DND-41 (cell line): ENCODE measurements around the gene NCF2.

Experiments used
- ATAC-seq: fragments of 200-7000 bp; cut with Tn5 transposase; 3 replicates; pipeline ENCODE4 v1.9.1; 2021; ENCODE audit warnings: low read depth; ENCODE audit not compliant: insufficient read depth
- DNase-seq: peaks from one replicate; pipeline ENCODE4 v3.0.0-alpha.2; 2020
- H2AFZ ChIP-seq: 2 replicates; pipeline ENCODE4 v1.6.0; 2012; ENCODE audit warnings: low read depth, low read length
- H3K27ac ChIP-seq: 2 replicates; pipeline ENCODE4 v1.5.1; 2012; ENCODE audit warnings: low read length, inconsistent platforms
- H3K27me3 ChIP-seq: fragments of 200-600 bp; sonication (generic); 2 replicates; pipeline ENCODE4 v1.6.0; 2012; ENCODE audit warnings: low read length, mild to moderate bottlenecking, inconsistent platforms; ENCODE audit not compliant: insufficient read depth, poor library complexity
- H3K36me3 ChIP-seq: 2 replicates; pipeline ENCODE4 v1.5.1; 2012; ENCODE audit warnings: low read length, inconsistent platforms; ENCODE audit not compliant: insufficient read depth
- H3K4me1 ChIP-seq: 2 replicates; pipeline ENCODE4 v1.5.1; 2012; ENCODE audit warnings: mild to moderate bottlenecking, low read length; ENCODE audit not compliant: insufficient read depth
- H3K4me2 ChIP-seq: 2 replicates; pipeline ENCODE4 v1.6.0; 2012; ENCODE audit warnings: mild to moderate bottlenecking, moderate library complexity, low read length, inconsistent platforms; ENCODE audit not compliant: insufficient read depth
- H3K4me3 ChIP-seq, 2 experiments: fragments of 200-600 bp in 1 of 2; shearing (Covaris generic) in 1 of 2; 2 replicates each; pipeline ENCODE4 v1.5.1; 2012 to 2016; ENCODE audit warnings: inconsistent platforms in 2 of 2, low read length in 2 of 2, mild to moderate bottlenecking in 2 of 2, low read depth in 1 of 2, moderate library complexity in 1 of 2
- H3K79me2 ChIP-seq: 2 replicates; pipeline ENCODE4 v1.6.0; 2012; ENCODE audit warnings: low read length, inconsistent platforms; ENCODE audit not compliant: insufficient read depth
- H3K9ac ChIP-seq: 2 replicates; pipeline ENCODE4 v1.6.0; 2012; ENCODE audit warnings: low read depth, mild to moderate bottlenecking, inconsistent platforms, low read length, moderate library complexity
- H3K9me3 ChIP-seq: 2 replicates; pipeline ENCODE4 v1.5.1; 2012; ENCODE audit warnings: low read length, moderate library complexity, mild to moderate bottlenecking, inconsistent platforms; ENCODE audit not compliant: insufficient read depth, severe bottlenecking
- H4K20me1 ChIP-seq: 2 replicates; pipeline ENCODE4 v1.6.0; 2012; ENCODE audit warnings: low read length; ENCODE audit not compliant: insufficient read depth
- EZH2 ChIP-seq: IDR thresholded peaks from 3 replicates; pipeline ENCODE4 v1.6.1; 2012; ENCODE audit warnings: borderline replicate concordance, low read depth, mild to moderate bottlenecking, moderate library complexity, low read length, inconsistent platforms; ENCODE audit not compliant: severe bottlenecking
- TF ChIP-seq, protein P1 (sequence below): IDR thresholded peaks from 2 replicates; pipeline ENCODE4 v1.5.1; 2012; ENCODE audit warnings: borderline replicate concordance, low read length, moderate library complexity, mild to moderate bottlenecking; ENCODE audit not compliant: poor library complexity, severe bottlenecking; ENCODE audit errors: extremely low read depth

The NCF2 gene

DNA sequence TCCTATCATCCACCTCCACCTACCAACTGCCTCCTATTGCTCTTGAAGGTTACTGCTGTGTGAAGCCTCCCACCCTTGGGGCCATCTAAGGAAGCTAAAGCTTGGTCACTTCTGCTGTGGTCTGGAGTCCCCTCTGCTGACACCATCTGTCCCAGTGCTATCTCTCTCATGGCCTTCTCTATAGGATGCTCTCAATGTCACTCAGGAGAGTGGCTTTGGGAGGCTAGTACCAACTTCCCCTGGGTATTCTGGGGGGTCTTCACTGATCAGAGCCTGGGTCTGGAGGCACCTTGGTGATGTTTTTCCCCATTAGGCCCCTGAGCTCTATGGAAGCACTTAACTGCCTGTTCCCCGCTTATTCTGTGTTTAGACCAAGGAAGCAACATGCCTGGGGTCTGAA, 12.3 kb upstream of the NCF2 start:
- Histone ChIP-seq H3K4me2 (no peak overlapping the region), H3K9ac (no peak overlapping the region), H3K79me2 (no peaks in the 10 kb centered on the region), H3K9me3 (no peaks in the 10 kb centered on the region), H3K36me3 (no peaks in the 10 kb centered on the region), H3K4me3 (no peak overlapping the region), H3K27ac (no peak overlapping the region), H4K20me1 (no peaks in the 10 kb centered on the region), H3K27me3 (peaks cover 7% of the 10 kb centered on the region), H2AFZ (no peak overlapping the region), H3K4me1 (no peaks in the 10 kb centered on the region)
- ATAC-seq (no peak), DNase-seq (no peak)
- TF ChIP-seq EZH2, result no peak
- TF ChIP-seq, protein P1, sequence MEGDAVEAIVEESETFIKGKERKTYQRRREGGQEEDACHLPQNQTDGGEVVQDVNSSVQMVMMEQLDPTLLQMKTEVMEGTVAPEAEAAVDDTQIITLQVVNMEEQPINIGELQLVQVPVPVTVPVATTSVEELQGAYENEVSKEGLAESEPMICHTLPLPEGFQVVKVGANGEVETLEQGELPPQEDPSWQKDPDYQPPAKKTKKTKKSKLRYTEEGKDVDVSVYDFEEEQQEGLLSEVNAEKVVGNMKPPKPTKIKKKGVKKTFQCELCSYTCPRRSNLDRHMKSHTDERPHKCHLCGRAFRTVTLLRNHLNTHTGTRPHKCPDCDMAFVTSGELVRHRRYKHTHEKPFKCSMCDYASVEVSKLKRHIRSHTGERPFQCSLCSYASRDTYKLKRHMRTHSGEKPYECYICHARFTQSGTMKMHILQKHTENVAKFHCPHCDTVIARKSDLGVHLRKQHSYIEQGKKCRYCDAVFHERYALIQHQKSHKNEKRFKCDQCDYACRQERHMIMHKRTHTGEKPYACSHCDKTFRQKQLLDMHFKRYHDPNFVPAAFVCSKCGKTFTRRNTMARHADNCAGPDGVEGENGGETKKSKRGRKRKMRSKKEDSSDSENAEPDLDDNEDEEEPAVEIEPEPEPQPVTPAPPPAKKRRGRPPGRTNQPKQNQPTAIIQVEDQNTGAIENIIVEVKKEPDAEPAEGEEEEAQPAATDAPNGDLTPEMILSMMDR, result no peak

DNA sequence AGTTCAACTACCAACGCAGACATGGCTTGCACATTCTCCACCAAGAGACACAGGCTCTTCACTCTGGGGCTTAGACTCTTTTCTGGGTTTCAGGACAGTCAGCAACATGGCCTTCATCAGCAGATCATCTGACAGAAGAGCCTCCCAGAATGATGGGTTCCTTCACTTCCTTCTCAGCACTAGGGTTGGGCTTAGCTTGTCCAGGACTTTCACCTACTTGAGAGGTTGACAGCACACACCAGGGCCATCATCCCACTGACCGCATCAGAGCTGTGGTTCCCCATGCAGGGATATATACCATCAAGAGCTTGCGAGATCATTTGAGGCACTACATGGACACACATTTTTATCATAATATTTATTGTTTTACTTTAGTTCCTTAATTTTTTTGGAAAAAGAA, 10.4 kb upstream of the NCF2 start:
- Histone ChIP-seq H3K27ac (no peak overlapping the region), H2AFZ (no peak overlapping the region), H3K4me3 (no peak overlapping the region), H3K79me2 (no peaks in the 10 kb centered on the region), H3K27me3 (peaks cover 7% of the 10 kb centered on the region), H3K36me3 (no peaks in the 10 kb centered on the region), H3K4me2 (no peak overlapping the region), H3K9ac (no peak overlapping the region), H3K9me3 (no peaks in the 10 kb centered on the region), H3K4me1 (no peaks in the 10 kb centered on the region), H4K20me1 (no peaks in the 10 kb centered on the region)
- no peak for ATAC-seq
- TF ChIP-seq, protein P1, result no peak
- no peak for TF ChIP-seq EZH2
- no peak for DNase-seq

DNA sequence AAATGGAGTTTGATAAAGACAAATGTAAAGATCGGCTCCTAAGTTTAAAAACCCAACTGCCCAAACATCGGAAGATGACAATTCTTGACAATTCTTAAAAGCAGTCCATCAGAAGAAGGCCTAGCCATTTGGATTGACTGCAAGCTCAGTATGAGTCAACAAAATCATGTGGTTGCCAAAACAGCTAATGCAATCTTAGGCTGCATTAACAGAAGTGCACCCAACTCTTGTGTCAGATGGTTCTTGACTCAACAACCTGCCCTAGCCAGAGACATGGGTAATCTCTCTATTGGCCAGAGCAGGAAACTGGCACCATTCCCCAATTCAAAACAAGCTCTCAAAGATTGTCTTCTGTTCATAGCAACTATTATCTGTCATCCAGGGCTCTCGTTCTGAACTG, 9.9 kb upstream of the NCF2 start:
- no peak overlapping the region for H3K4me2 ChIP-seq

More for the DNA sequence above, 9.9 kb upstream of the NCF2 start:
- ATAC-seq, result no peak
- TF ChIP-seq, protein P1, result no peak
- no peak for TF ChIP-seq EZH2
- peaks cover 7% of the 10 kb centered on the region for H3K27me3 ChIP-seq
- H4K20me1 ChIP-seq, result no peaks in the 10 kb centered on the region
- H3K36me3 ChIP-seq, result no peaks in the 10 kb centered on the region
- no peaks in the 10 kb centered on the region for H3K4me1 ChIP-seq
- no peaks in the 10 kb centered on the region for H3K79me2 ChIP-seq
- H3K9me3 ChIP-seq, result no peaks in the 10 kb centered on the region
- no peak overlapping the region for H3K27ac ChIP-seq
- DNase-seq, result no peak
- no peak overlapping the region for H3K4me3 ChIP-seq
- no peak overlapping the region for H2AFZ ChIP-seq
- no peak overlapping the region for H3K9ac ChIP-seq
